ENCODE results near the gene LGALS14.

LGALS14 gene

GRCh38 chr19:39725995-39726394 is 21.7 kb downstream of the LGALS14 start:
- Histone ChIP-seq H3K4me1 (ENCODE audit: control insufficient read depth in 5 of 5, insufficient read depth in 5 of 5, low read length in 5 of 5) (no peaks in the 10 kb centered on the region), H3K27ac (ENCODE audit: low read depth, low read length) (no peak overlapping the region), H3K9ac (ENCODE audit: low read length in 5 of 5) (no peak overlapping the region), H3K4me3 (ENCODE audit: low read depth in 1 of 5, low read length in 5 of 5) (no peak overlapping the region), H3K27me3 (ENCODE audit: control insufficient read depth in 5 of 5, insufficient read depth in 4 of 5, low read length in 5 of 5) (peaks cover 4 to 14% (median 11%) of the 10 kb centered on the region in 5 donors), H3K36me3 (ENCODE audit: control insufficient read depth in 5 of 5, insufficient read depth in 5 of 5, low read length in 5 of 5) (no peaks in the 10 kb centered on the region), H3K9me3 (ENCODE audit: control insufficient read depth in 5 of 5, low read length in 5 of 5) (no peaks in the 10 kb centered on the region)

- no peaks in the 10 kb centered on the region for H3K4me1 ChIP-seq (ENCODE audit: control insufficient read depth in 5 of 5, insufficient read depth in 5 of 5, low read length in 5 of 5)
- H3K27ac ChIP-seq (ENCODE audit: low read depth, low read length), result no peak overlapping the region
- no peaks in the 10 kb centered on the region for H3K9me3 ChIP-seq (ENCODE audit: control insufficient read depth in 5 of 5, low read length in 5 of 5)
- H3K36me3 ChIP-seq (ENCODE audit: control insufficient read depth in 5 of 5, insufficient read depth in 5 of 5, low read length in 5 of 5), result no peaks in the 10 kb centered on the region
- peaks cover 4 to 14% (median 11%) of the 10 kb centered on the region in 5 donors for H3K27me3 ChIP-seq (ENCODE audit: control insufficient read depth in 5 of 5, insufficient read depth in 4 of 5, low read length in 5 of 5)
- H3K9ac ChIP-seq (ENCODE audit: low read length in 5 of 5), result no peak overlapping the region
- H3K4me3 ChIP-seq (ENCODE audit: low read depth in 1 of 5, low read length in 5 of 5), result no peak overlapping the region
Observed at GRCh38 chr19:39727070-39727800, 23.0 kb downstream of the LGALS14 start.

GRCh38 chr19:39728040-39728439 is 23.8 kb downstream of the LGALS14 start:
- peaks cover 4 to 14% (median 11%) of the 10 kb centered on the region in 5 donors for H3K27me3 ChIP-seq (ENCODE audit: control insufficient read depth in 5 of 5, insufficient read depth in 4 of 5, low read length in 5 of 5)
- H3K4me3 ChIP-seq (ENCODE audit: low read depth in 1 of 5, low read length in 5 of 5), result no peak overlapping the region
- no peak overlapping the region for H3K27ac ChIP-seq (ENCODE audit: low read depth, low read length)

GRCh38 chr19:39729594-39729993 is 25.3 kb downstream of the LGALS14 start:
- no peak overlapping the region for H3K9ac ChIP-seq (ENCODE audit: low read length in 5 of 5)
- no peaks in the 10 kb centered on the region for H3K9me3 ChIP-seq (ENCODE audit: control insufficient read depth in 5 of 5, low read length in 5 of 5)
- no peak overlapping the region for H3K4me3 ChIP-seq (ENCODE audit: low read depth in 1 of 5, low read length in 5 of 5)
- peaks cover 4 to 14% (median 11%) of the 10 kb centered on the region in 5 donors for H3K27me3 ChIP-seq (ENCODE audit: control insufficient read depth in 5 of 5, insufficient read depth in 4 of 5, low read length in 5 of 5)
- H3K27ac ChIP-seq (ENCODE audit: low read depth, low read length), result no peak overlapping the region
- H3K36me3 ChIP-seq (ENCODE audit: control insufficient read depth in 5 of 5, insufficient read depth in 5 of 5, low read length in 5 of 5), result no peaks in the 10 kb centered on the region
- H3K4me1 ChIP-seq (ENCODE audit: control insufficient read depth in 5 of 5, insufficient read depth in 5 of 5, low read length in 5 of 5), result no peaks in the 10 kb centered on the region

More at GRCh38 chr19:39728040-39728439, 23.8 kb downstream of the LGALS14 start:
- H3K9ac ChIP-seq (ENCODE audit: low read length in 5 of 5), result no peak overlapping the region
- no peaks in the 10 kb centered on the region for H3K4me1 ChIP-seq (ENCODE audit: control insufficient read depth in 5 of 5, insufficient read depth in 5 of 5, low read length in 5 of 5)
- no peaks in the 10 kb centered on the region for H3K36me3 ChIP-seq (ENCODE audit: control insufficient read depth in 5 of 5, insufficient read depth in 5 of 5, low read length in 5 of 5)
- no peaks in the 10 kb centered on the region for H3K9me3 ChIP-seq (ENCODE audit: control insufficient read depth in 5 of 5, low read length in 5 of 5)

DNA sequence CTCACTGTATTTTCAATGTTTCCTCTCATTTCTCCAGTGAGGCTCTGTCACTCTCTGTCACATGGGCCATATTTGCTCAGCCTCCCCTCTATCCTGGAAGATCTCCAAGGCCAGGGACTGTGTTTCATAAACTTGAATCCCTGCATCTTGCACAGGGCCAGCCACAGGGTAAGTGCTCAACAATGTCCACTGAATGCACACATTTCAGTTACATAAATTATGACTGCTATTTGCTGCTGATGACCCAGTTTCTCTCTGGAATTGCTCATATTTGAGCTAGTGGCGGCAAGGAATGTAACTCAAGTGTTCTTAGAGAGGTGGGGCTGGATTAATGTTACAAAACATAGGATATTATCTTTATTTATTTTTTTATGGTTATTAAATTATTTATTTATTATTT is 27.4 kb downstream of the LGALS14 start:
- H3K27ac ChIP-seq (ENCODE audit: low read depth, low read length), result no peak overlapping the region
- H3K9me3 ChIP-seq (ENCODE audit: control insufficient read depth in 5 of 5, low read length in 5 of 5), result no peaks in the 10 kb centered on the region
- H3K4me1 ChIP-seq (ENCODE audit: control insufficient read depth in 5 of 5, insufficient read depth in 5 of 5, low read length in 5 of 5), result no peaks in the 10 kb centered on the region
- H3K9ac ChIP-seq (ENCODE audit: low read length in 5 of 5), result no peak overlapping the region
- peaks cover 4 to 11% (median 10%) of the 10 kb centered on the region in 5 donors for H3K27me3 ChIP-seq (ENCODE audit: control insufficient read depth in 5 of 5, insufficient read depth in 4 of 5, low read length in 5 of 5)
- H3K36me3 ChIP-seq (ENCODE audit: control insufficient read depth in 5 of 5, insufficient read depth in 5 of 5, low read length in 5 of 5), result no peaks in the 10 kb centered on the region
- H3K4me3 ChIP-seq (ENCODE audit: low read depth in 1 of 5, low read length in 5 of 5), result no peak overlapping the region

GRCh38 chr19:39733841-39734240 is 29.6 kb downstream of the LGALS14 start:
- Histone ChIP-seq H3K36me3 (ENCODE audit: control insufficient read depth in 5 of 5, insufficient read depth in 5 of 5, low read length in 5 of 5) (no peaks in the 10 kb centered on the region), H3K27me3 (ENCODE audit: control insufficient read depth in 5 of 5, insufficient read depth in 4 of 5, low read length in 5 of 5) (peaks cover 0 to 4% (median 3%) of the 10 kb centered on the region in 5 donors)

GRCh38 chr19:39735688-39736087 is 31.4 kb downstream of the LGALS14 start:
- Histone ChIP-seq H3K27ac (ENCODE audit: low read depth, low read length) (no peak overlapping the region), H3K4me1 (ENCODE audit: control insufficient read depth in 5 of 5, insufficient read depth in 5 of 5, low read length in 5 of 5) (no peaks in the 10 kb centered on the region), H3K4me3 (ENCODE audit: low read depth in 1 of 5, low read length in 5 of 5) (no peak overlapping the region), H3K36me3 (ENCODE audit: control insufficient read depth in 5 of 5, insufficient read depth in 5 of 5, low read length in 5 of 5) (no peaks in the 10 kb centered on the region), H3K27me3 (ENCODE audit: control insufficient read depth in 5 of 5, insufficient read depth in 4 of 5, low read length in 5 of 5) (peaks cover 0 to 3% (median 0%) of the 10 kb centered on the region in 5 donors), H3K9ac (ENCODE audit: low read length in 5 of 5) (no peak overlapping the region), H3K9me3 (ENCODE audit: control insufficient read depth in 5 of 5, low read length in 5 of 5) (no peaks in the 10 kb centered on the region)

More at GRCh38 chr19:39733841-39734240, 29.6 kb downstream of the LGALS14 start:
- Histone ChIP-seq H3K4me3 (ENCODE audit: low read depth in 1 of 5, low read length in 5 of 5) (no peak overlapping the region), H3K9ac (ENCODE audit: low read length in 5 of 5) (no peak overlapping the region), H3K27ac (ENCODE audit: low read depth, low read length) (no peak overlapping the region), H3K9me3 (ENCODE audit: control insufficient read depth in 5 of 5, low read length in 5 of 5) (no peaks in the 10 kb centered on the region), H3K4me1 (ENCODE audit: control insufficient read depth in 5 of 5, insufficient read depth in 5 of 5, low read length in 5 of 5) (no peaks in the 10 kb centered on the region)

- Histone ChIP-seq H3K36me3 (ENCODE audit: control insufficient read depth in 5 of 5, insufficient read depth in 5 of 5, low read length in 5 of 5) (no peaks in the 10 kb centered on the region), H3K9ac (ENCODE audit: low read length in 5 of 5) (no peak overlapping the region), H3K9me3 (ENCODE audit: control insufficient read depth in 5 of 5, low read length in 5 of 5) (no peaks in the 10 kb centered on the region), H3K4me1 (ENCODE audit: control insufficient read depth in 5 of 5, insufficient read depth in 5 of 5, low read length in 5 of 5) (no peaks in the 10 kb centered on the region), H3K27ac (ENCODE audit: low read depth, low read length) (no peak overlapping the region), H3K4me3 (ENCODE audit: low read depth in 1 of 5, low read length in 5 of 5) (no peak overlapping the region), H3K27me3 (ENCODE audit: control insufficient read depth in 5 of 5, insufficient read depth in 4 of 5, low read length in 5 of 5) (peaks cover 0 to 3% (median 0%) of the 10 kb centered on the region in 5 donors)
Observed at GRCh38 chr19:39736088-39736487, 31.8 kb downstream of the LGALS14 start.

DNA sequence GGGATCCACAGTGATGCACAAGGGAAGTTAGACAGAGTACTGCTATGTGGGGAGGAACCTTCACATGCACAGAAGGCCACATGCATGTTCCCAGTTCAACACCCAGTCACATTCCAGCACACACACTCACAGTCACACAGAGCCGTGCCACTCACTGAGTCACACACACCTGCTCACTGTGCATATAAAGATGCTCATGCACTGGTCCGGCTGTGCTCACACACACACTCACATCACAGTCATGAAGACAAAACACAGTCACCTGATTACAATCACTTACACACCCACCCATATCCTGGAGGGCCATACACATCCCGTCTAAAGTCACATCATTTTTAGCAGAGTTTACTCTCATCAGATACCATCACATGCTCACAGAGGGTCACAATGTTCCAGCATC is 33.1 kb downstream of the LGALS14 start:
- no peaks in the 10 kb centered on the region for H3K36me3 ChIP-seq (ENCODE audit: control insufficient read depth in 5 of 5, insufficient read depth in 5 of 5, low read length in 5 of 5)
- H3K9me3 ChIP-seq (ENCODE audit: control insufficient read depth in 5 of 5, low read length in 5 of 5), result no peaks in the 10 kb centered on the region
- no peak overlapping the region for H3K27ac ChIP-seq (ENCODE audit: low read depth, low read length)
- H3K27me3 ChIP-seq (ENCODE audit: control insufficient read depth in 5 of 5, insufficient read depth in 4 of 5, low read length in 5 of 5), result peaks cover 0 to 3% (median 0%) of the 10 kb centered on the region in 5 donors
- no peak overlapping the region for H3K4me3 ChIP-seq (ENCODE audit: low read depth in 1 of 5, low read length in 5 of 5)
- H3K9ac ChIP-seq (ENCODE audit: low read length in 5 of 5), result no peak overlapping the region
- no peaks in the 10 kb centered on the region for H3K4me1 ChIP-seq (ENCODE audit: control insufficient read depth in 5 of 5, insufficient read depth in 5 of 5, low read length in 5 of 5)

DNA sequence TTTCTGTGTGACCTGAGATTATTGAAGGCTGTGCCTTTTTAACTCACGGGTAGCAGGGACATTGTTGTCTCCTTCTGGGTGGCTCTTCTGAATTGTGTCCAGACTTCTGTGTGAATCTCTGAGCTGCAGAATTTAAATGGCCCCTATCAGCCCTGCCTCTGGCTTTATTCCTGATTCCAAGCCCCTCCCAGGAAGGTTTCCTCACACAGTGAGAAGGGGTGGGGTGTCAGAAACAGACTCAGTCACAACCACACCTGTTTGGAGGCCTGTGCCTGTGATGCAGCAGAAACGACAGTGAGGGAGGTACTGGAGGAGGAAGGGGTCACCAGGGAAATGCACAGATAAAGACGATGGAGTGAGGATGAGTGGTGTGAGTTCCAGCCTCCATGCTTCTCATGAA is 33.6 kb downstream of the LGALS14 start, which contains the start of gene CLC:
Gene CLC (minus strand): TSS at position 139 of the 400 bp plus-strand sequence. CDS start 77 bp downstream, at position 62.
- no peaks in the 10 kb centered on the region for H3K4me1 ChIP-seq (ENCODE audit: control insufficient read depth in 5 of 5, insufficient read depth in 5 of 5, low read length in 5 of 5)
- H3K4me3 ChIP-seq (ENCODE audit: low read depth in 1 of 5, low read length in 5 of 5), result no peak within 1 kb of the TSS
- peaks cover 0 to 3% (median 0%) of the 10 kb centered on the region in 5 donors for H3K27me3 ChIP-seq (ENCODE audit: control insufficient read depth in 5 of 5, insufficient read depth in 4 of 5, low read length in 5 of 5)
- no peaks in the 10 kb centered on the region for H3K9me3 ChIP-seq (ENCODE audit: control insufficient read depth in 5 of 5, low read length in 5 of 5)
- H3K27ac ChIP-seq (ENCODE audit: low read depth, low read length), result no peak within 1 kb of the TSS
- no peaks in the 10 kb centered on the region for H3K36me3 ChIP-seq (ENCODE audit: control insufficient read depth in 5 of 5, insufficient read depth in 5 of 5, low read length in 5 of 5)
- no peak within 1 kb of the TSS for H3K9ac ChIP-seq (ENCODE audit: low read length in 5 of 5)
